Measurements from ENCODE around the gene ZNF213.
"Not testable (repeated sequence)": the region's sequence is repeated elsewhere in the genome, so short reads cannot be mapped to it uniquely, and the experiment has no call there.

Gene ZNF213

GRCh38 chr16:3170440-3171180 lies 35.8 kb downstream of the ZNF213 start:
- DNase-seq (ENCODE audit: low spot score) = no peak

- DNase-seq (ENCODE audit: low spot score) = peak; percentile 54
These were observed 36.5 kb downstream of the ZNF213 start for GRCh38 chr16:3171181-3171854.

GRCh38 chr16:3171855-3172593 lies 37.2 kb downstream of the ZNF213 start:
- peak; percentile 37 for DNase-seq (ENCODE audit: low spot score)

- no peak for DNase-seq (ENCODE audit: low spot score)
These were observed 39.2 kb downstream of the ZNF213 start for GRCh38 chr16:3173892-3174617.

GRCh38 chr16:3174618-3175148 lies 39.9 kb downstream of the ZNF213 start:
- DNase-seq (ENCODE audit: low spot score) = no peak

- DNase-seq (ENCODE audit: low spot score) = no peak
These were observed 40.6 kb downstream of the ZNF213 start for GRCh38 chr16:3175157-3176093.

GRCh38 chr16:3179651-3180050 lies 44.8 kb downstream of the ZNF213 start:
- no peak for DNase-seq (ENCODE audit: low spot score)

- no peak for DNase-seq (ENCODE audit: low spot score)
These were observed 45.6 kb downstream of the ZNF213 start for GRCh38 chr16:3180445-3180878.

GRCh38 chr16:3182293-3182607 lies 47.4 kb downstream of the ZNF213 start:
- not testable (repeated sequence) for DNase-seq (ENCODE audit: low spot score)

- DNase-seq (ENCODE audit: low spot score) = no peak
These were observed 48.0 kb downstream of the ZNF213 start for GRCh38 chr16:3182608-3183444.

GRCh38 chr16:3183445-3184139 lies 48.8 kb downstream of the ZNF213 start:
- no peak for DNase-seq (ENCODE audit: low spot score)

- no peak for DNase-seq (ENCODE audit: low spot score)
These were observed 52.3 kb downstream of the ZNF213 start for GRCh38 chr16:3186946-3187690.

GRCh38 chr16:3187798-3188674 lies 53.2 kb downstream of the ZNF213 start, which contains the start of gene OR1F1:
OR1F1 (plus strand) TSS chr16:3188204.
- peak; percentile 39 for DNase-seq (ENCODE audit: low spot score)

GRCh38 chr16:3188675-3188924 lies 53.8 kb downstream of the ZNF213 start:
- DNase-seq (ENCODE audit: low spot score) = no peak

GRCh38 chr16:3188925-3189825 lies 54.3 kb downstream of the ZNF213 start:
- DNase-seq (ENCODE audit: low spot score) = no peak

GRCh38 chr16:3189869-3190268 lies 55.0 kb downstream of the ZNF213 start:
- DNase-seq (ENCODE audit: low spot score) = no peak

GRCh38 chr16:3190949-3191353 lies 56.1 kb downstream of the ZNF213 start:
- no peak for DNase-seq (ENCODE audit: low spot score)

Data from CD4-positive, alpha-beta T cell treated with Interleukin-2 at 100 ng/mL for 4 hours (primary cell).